Uterus (tissue), 2 donors: ENCODE data around the gene RNF215.

ENCODE experiments used
- CTCF ChIP-seq, 4 experiments: fragments of 200-600 bp in 2 of 4; fragments of 450-650 bp in 2 of 4; sonication (generic) in 2 of 4; IDR thresholded peaks; one replicate each; pipeline ENCODE4 v1.5.1; 2016 to 2019; ENCODE audit warnings: antibody characterized with exemption in 4 of 4, mild to moderate bottlenecking in 2 of 4, moderate library complexity in 1 of 4
- POLR2A ChIP-seq, 2 donors: fragments of 450-650 bp; IDR thresholded peaks; one replicate each; pipeline ENCODE4 v1.6.1; 2016; ENCODE audit warnings: antibody characterized with exemption in 2 of 2, mild to moderate bottlenecking in 1 of 2, moderate library complexity in 1 of 2

GRCh38 chr22:30408388-30409102 is 21.3 kb upstream of the RNF215 start:
- no peak for TF ChIP-seq CTCF (IDR thresholded peaks at IDR 0.05)
- TF ChIP-seq POLR2A (IDR thresholded peaks at IDR 0.05) = no peak
